Stimulated activated CD4-positive, alpha-beta T cell treated with anti-CD3 and anti-CD28 coated beads, Interleukin-1b, Interleukin-23, amount 100 ng/mL, for 48 hours (primary cell): ENCODE measurements around the gene RGS3.

Experiments used
- DNase-seq: peaks from one replicate; pipeline ENCODE4 v3.0.0-alpha.2; 2020

The RGS3 gene

DNA sequence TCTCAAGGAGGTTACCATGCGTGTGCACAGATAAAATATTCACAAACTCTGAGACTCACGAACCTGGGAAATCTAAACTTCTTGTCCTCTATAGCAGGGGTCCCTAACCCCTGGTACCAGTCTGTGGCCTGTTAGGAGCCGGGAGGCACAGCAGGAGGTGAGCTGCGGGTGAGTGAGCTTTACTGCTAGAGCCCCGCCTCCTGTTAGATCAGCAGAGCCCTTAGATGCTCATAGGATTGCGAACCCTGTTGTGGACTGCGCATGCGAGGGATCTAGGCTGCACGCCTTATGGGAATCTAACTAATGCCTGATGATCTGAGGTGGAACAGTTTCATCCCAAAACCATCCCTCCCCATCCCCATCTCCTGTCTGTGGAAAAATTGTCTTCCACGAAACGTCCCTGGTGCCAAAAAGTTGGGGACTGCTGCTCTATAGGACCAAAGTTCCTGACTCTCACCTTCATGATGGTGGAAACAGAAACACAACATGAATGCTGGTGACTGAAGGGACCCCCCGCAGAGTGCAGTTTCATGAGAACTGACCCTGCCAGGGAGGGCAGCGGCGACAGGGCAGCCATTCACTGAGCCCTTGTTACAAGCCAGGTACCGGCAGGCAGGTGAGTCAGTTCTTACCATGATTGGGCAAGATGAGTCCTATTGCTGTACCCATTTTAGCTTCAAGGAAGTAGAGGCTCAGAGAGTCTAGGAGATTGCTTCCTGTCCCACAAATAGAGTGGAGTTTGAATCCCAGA, 181.9 kb downstream of the RGS3 start:
- no peak for DNase-seq

DNA sequence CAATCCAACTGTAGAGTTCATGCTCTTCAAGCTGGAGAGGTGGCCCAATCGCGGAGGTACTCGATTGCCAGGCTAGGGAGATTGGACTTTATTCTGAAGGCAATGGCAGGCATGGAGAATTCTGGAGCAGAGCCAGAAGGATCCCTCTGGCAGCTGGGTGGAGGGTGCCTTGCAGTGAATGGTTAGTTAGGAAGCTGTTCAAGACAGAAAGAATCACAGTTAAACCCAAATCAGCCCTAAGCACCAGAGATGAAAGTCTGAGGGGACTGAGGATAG, 182.4 kb downstream of the RGS3 start:
- DNase-seq, result no peak

DNA sequence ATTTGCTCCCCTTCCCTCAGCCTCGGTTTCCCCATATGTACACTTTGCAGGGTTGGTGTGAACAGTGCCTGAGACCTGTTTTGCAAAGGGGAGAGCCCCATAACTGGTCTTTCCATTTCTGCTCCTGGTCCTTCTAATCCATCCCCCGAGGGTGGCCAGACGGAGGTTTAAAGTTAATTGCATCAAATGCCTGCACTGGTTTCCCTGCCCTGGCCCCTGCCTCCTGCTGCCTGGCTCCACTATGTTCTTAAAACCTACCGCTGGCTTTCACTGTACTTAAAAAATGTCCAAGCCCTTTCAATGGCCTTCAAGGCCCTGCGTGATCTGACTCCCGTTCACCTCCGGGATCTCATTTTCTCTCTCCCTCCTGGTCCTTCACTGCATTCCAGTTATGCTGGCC, 183.0 kb downstream of the RGS3 start:
- DNase-seq, result no peak
